Measurements from ENCODE around the gene NUCKS1. TPM values are rescaled to one million over a fixed set of nuclear protein-coding genes. Genes with fewer than 3 reads are reported as not detected.

Gene NUCKS1
- total and polyA plus RNA-seq, 10 of the 15 experiments (the other 5 are each of a cell fraction or from before 2014, with no cell fraction given) = 40.5 to 135 (median 55.5) TPM

GRCh38 chr1:205670611-205671430 lies 79.2 kb downstream of the NUCKS1 start:
- DNase-seq (ENCODE audit: low read depth, low spot score) (no peak), FAIRE-seq (no peak), ATAC-seq (peak; percentile 13)
- no peak overlapping the region for H3K27ac ChIP-seq (ENCODE audit: control insufficient read depth, insufficient read depth)
- H3K9me3 ChIP-seq (replicated peaks; ENCODE audit: control insufficient read depth, insufficient read depth, low read length) = no peaks in the 10 kb centered on the region
- H3K4me3 ChIP-seq = no peak overlapping the region
- 0 out of 2 replicates have a peak, but pooled peaks cover 7% of the 10 kb centered on the region for H4K20me1 ChIP-seq (ENCODE audit: control insufficient read depth, insufficient read depth)
- POLR2A ChIA-PET = interaction anchor here (0.6 to 7.8 kb wide), 10 partner anchors 8 to 104 kb away, joined by 3 to 89 read pairs (median 6); partner anchors contain the start of genes RAB29 and SLC45A3
- SMC1A ChIA-PET (ENCODE audit: uncharacterized antibody, unreplicated experiment) = interaction anchor here (0.5 to 26.7 kb wide), 13 partner anchors 8 to 307 kb away, joined by 3 to 1008 read pairs (median 4); partner anchors contain the start of gene SLC45A3
- intact Hi-C loops (cut with micrococcal nuclease; ENCODE audit: unreplicated experiment) = no loop called here
- TF ChIP-seq LARP7 (IDR thresholded peaks at IDR 0.05) = 0 out of 2 replicates have a peak, but pooled peaks have one; percentile 13
- no peak for TF ChIP-seq NFYA (IDR thresholded peaks at IDR 0.05; ENCODE audit: borderline replicate concordance, low read depth, low read length)
- peak; percentile 21; the same call in 1 of the 2 replicates for TF ChIP-seq NR2F1 (conservative IDR thresholded peaks at IDR 0.05)
- no peak for TF ChIP-seq CUX1 (IDR thresholded peaks at IDR 0.05; ENCODE audit: insufficient replicate concordance, low read depth, low read length)
- 0 out of 2 replicates have a peak, but pooled peaks have one; percentile 25 for TF ChIP-seq TCF12 (IDR thresholded peaks at IDR 0.05; ENCODE audit: low read depth, low read length)
- peak; percentile 3; the same call in 1 of the 2 replicates for TF ChIP-seq RUNX3 (IDR thresholded peaks at IDR 0.05; ENCODE audit: low read length)
- peak; percentile 43; the same call in 1 of the 2 replicates for TF ChIP-seq IKZF1 (conservative IDR thresholded peaks at IDR 0.05)
- H3K4me1 ChIP-seq (ENCODE audit: control insufficient read depth, insufficient read depth, low read length) = peaks cover 64% of the 10 kb centered on the region
- H3K36me3 ChIP-seq (ENCODE audit: control insufficient read depth in 2 of 2, insufficient read depth in 2 of 2, low read length in 1 of 2) = no peaks in the 10 kb centered on the region
- no peak overlapping the region for H2AFZ ChIP-seq (ENCODE audit: control insufficient read depth, low read depth, low read length)
- peaks cover 5% of the 10 kb centered on the region for H3K79me2 ChIP-seq (ENCODE audit: control insufficient read depth, insufficient read depth, low read length)
- RAD21 ChIA-PET (ENCODE audit: unreplicated experiment) = interaction anchor here (0.6 to 11.4 kb wide), 15 partner anchors 9 to 1251 kb away, joined by 3 to 194 read pairs (median 8); partner anchors contain the start of genes ELK4, FCMR, NUCKS1 and SLC45A3
- CTCF ChIA-PET = interaction anchor here (0.6 to 31.9 kb wide), 12 partner anchors 10 to 384 kb away, joined by 3 to 1339 read pairs (median 4); partner anchors contain the start of gene SLC45A3
- peak overlapping the region; percentile 61 for H3K4me2 ChIP-seq (ENCODE audit: control insufficient read depth, insufficient read depth)
- H3K9ac ChIP-seq (ENCODE audit: control insufficient read depth, insufficient read depth, low read length) = no peak overlapping the region
- 87% methylated on average over 13 of the region's 13 CpGs for WGBS (ENCODE audit: insufficient coverage, insufficient replicate concordance, low lambda C conversion rate, missing lambda C conversion rate)
- no TSS peak for BruUV-seq (replicated peaks)
- H3K27me3 ChIP-seq (replicated peaks in 1 of 2; ENCODE audit: control insufficient read depth in 2 of 2, insufficient read depth in 2 of 2, low read length in 1 of 2) = no peaks in the 10 kb centered on the region
- in situ Hi-C loops (cut with MboI) = no loop called here

Data from GM12878 (cell line).